Natural killer cell treated with Interleukin-12 subunit alpha and Interleukin-12 subunit beta and Interleukin-15 and Interleukin-18, amount 100 ng/mL, for 72 hours (primary cell): Measurements from ENCODE around the gene NEB. TPM values are rescaled to one million over a fixed set of nuclear protein-coding genes. Genes with fewer than 3 reads are reported as not detected.
"Not testable (repeated sequence)": the region's sequence is repeated elsewhere in the genome, so short reads cannot be mapped to it uniquely, and the experiment has no call there.

Experiments
- ATAC-seq, 2 donors: fragments of 150-1000 bp; cut with Tn5 transposase in 1 of 2; sonication (Bioruptor Pico), chemical (Tn5 transposase) in 1 of 2; 2 replicates each; pipeline ENCODE4 v1.10.0; 2021
- DNase-seq: peaks from one replicate; pipeline ENCODE4 v3.0.0; 2022; ENCODE audit warnings: low spot score
- H3K27ac Mint-ChIP-seq, 2 donors: 1 replicate in 1 of 2; 2 replicates in 1 of 2; pipeline ENCODE4 v1.8.0; 2022; ENCODE audit warnings: mixed read lengths in 2 of 2, mild to moderate bottlenecking in 1 of 2, moderate library complexity in 1 of 2
- H3K27me3 Mint-ChIP-seq, 2 donors: 1 replicate in 1 of 2; 2 replicates in 1 of 2; pipeline ENCODE4 v1.8.0; 2022; ENCODE audit warnings: mixed read lengths in 2 of 2
- H3K36me3 Mint-ChIP-seq: one replicate; pipeline ENCODE4 v1.8.0; 2022; ENCODE audit warnings: mixed read lengths
- H3K4me1 Mint-ChIP-seq, 2 donors: 1 replicate in 1 of 2; 2 replicates in 1 of 2; pipeline ENCODE4 v1.8.0; 2022; ENCODE audit warnings: low read depth in 2 of 2, mixed read lengths in 2 of 2, mild to moderate bottlenecking in 1 of 2
- H3K4me3 Mint-ChIP-seq: one replicate; pipeline ENCODE4 v1.8.0; 2022; ENCODE audit warnings: mixed read lengths
- H3K9me3 Mint-ChIP-seq: 2 replicates; pipeline ENCODE4 v1.8.0; 2022; ENCODE audit warnings: mixed read lengths
- total RNA-seq, 2 donors: library from RNA; stranded (reverse); gene quantifications; one replicate each; pipeline ENCODE4 v1.2.3, GENCODE V29; 2022

The NEB gene
- total RNA-seq, 2 donors from 2014 or later, result 0.31 to 2.3 TPM

DNA sequence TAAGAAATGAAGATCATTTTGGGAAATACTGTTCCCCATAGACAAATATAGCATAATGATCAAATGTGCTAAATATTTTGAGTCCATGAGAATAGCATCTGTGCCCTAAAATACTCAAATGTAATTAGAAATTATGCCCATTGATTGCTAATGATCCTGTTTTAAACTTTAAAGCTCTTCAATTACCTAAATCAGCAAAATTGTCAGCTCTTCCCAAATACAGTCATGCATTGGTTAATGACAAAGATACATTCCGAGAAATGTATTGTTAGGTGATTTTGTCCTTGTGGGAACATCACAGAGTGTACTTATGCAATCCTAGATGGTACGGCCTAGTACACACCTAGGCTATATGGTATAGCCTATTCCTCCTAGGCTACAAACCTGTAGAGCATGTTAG lies 89.7 kb downstream of the NEB start:
- DNase-seq (no peak), ATAC-seq (no peak)
- no peaks in the 10 kb centered on the region for H3K36me3 Mint-ChIP-seq
- no peak overlapping the region for H3K27ac Mint-ChIP-seq
- no peak overlapping the region for H3K4me3 Mint-ChIP-seq
- no peaks in the 10 kb centered on the region for H3K27me3 Mint-ChIP-seq
- peaks cover 2% of the 10 kb centered on the region for H3K9me3 Mint-ChIP-seq
- peaks cover 0 to 9% of the 10 kb centered on the region in 2 donors for H3K4me1 Mint-ChIP-seq

DNA sequence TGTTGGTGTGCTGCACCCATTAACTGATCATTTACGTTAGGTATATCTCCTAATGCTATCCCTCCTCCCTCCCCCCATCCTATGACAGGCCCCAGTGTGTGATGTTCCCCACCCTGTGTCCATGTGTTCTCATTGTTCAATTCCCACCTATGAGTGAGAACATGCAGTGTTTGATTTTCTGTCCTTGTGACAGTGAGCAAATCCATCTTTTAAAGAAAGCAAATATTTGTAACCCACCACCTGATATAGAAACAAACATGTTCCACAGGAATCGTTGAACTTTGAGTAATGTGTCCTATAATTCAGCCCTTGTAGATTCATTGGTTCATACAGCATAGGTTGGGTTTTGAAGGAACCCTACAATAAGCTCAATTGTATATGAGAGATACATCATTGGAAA lies 92.4 kb downstream of the NEB start:
- H3K4me3 Mint-ChIP-seq, DNase-seq, H3K36me3 Mint-ChIP-seq, H3K27me3 Mint-ChIP-seq, ATAC-seq, H3K27ac Mint-ChIP-seq, H3K9me3 Mint-ChIP-seq: not testable (repeated sequence)
- H3K4me1 Mint-ChIP-seq, result peaks cover 23 to 28% of the 10 kb centered on the region in 2 donors

GRCh38 chr2:151640087-151640486 lies 94.2 kb downstream of the NEB start:
- ATAC-seq, result no peak
- H3K9me3 Mint-ChIP-seq, result no peaks in the 10 kb centered on the region
- H3K4me3 Mint-ChIP-seq, result no peak overlapping the region
- H3K4me1 Mint-ChIP-seq, result peaks cover 24 to 33% of the 10 kb centered on the region in 2 donors
- H3K36me3 Mint-ChIP-seq, result no peaks in the 10 kb centered on the region
- H3K27ac Mint-ChIP-seq, result no peak overlapping the region
- H3K27me3 Mint-ChIP-seq, result no peaks in the 10 kb centered on the region
- DNase-seq, result no peak

- peak overlapping the region; percentile 85 to 96 for H3K27ac Mint-ChIP-seq
- DNase-seq, result no peak
- no peaks in the 10 kb centered on the region for H3K27me3 Mint-ChIP-seq
- H3K36me3 Mint-ChIP-seq, result no peaks in the 10 kb centered on the region
- no peaks in the 10 kb centered on the region for H3K9me3 Mint-ChIP-seq
- ATAC-seq, result no peak
- no peak overlapping the region for H3K4me3 Mint-ChIP-seq
- peaks cover 24 to 34% of the 10 kb centered on the region in 2 donors for H3K4me1 Mint-ChIP-seq
Observed at GRCh38 chr2:151638990-151639389, 95.3 kb downstream of the NEB start.

- H3K4me1 Mint-ChIP-seq, result peaks cover 24 to 36% of the 10 kb centered on the region in 2 donors
- H3K27me3 Mint-ChIP-seq, result no peaks in the 10 kb centered on the region
- no peaks in the 10 kb centered on the region for H3K9me3 Mint-ChIP-seq
- peak overlapping the region; percentile 85 to 96 for H3K27ac Mint-ChIP-seq
- ATAC-seq (peak; percentile 50 to 60), DNase-seq (no peak)
- H3K36me3 Mint-ChIP-seq, result no peaks in the 10 kb centered on the region
- H3K4me3 Mint-ChIP-seq, result peak overlapping the region; percentile 80
Observed at GRCh38 chr2:151638191-151638933, 95.9 kb downstream of the NEB start.

- peak overlapping the region; percentile 85 to 96 for H3K27ac Mint-ChIP-seq
- DNase-seq, result peak; percentile 77
- peak; percentile 91 to 93 for ATAC-seq
- no peaks in the 10 kb centered on the region for H3K9me3 Mint-ChIP-seq
- peak overlapping the region; percentile 80 for H3K4me3 Mint-ChIP-seq
- H3K4me1 Mint-ChIP-seq, result peaks cover 24 to 36% of the 10 kb centered on the region in 2 donors
- H3K27me3 Mint-ChIP-seq, result no peaks in the 10 kb centered on the region
- no peaks in the 10 kb centered on the region for H3K36me3 Mint-ChIP-seq
Observed at GRCh38 chr2:151637271-151637781, 97.0 kb downstream of the NEB start.

GRCh38 chr2:151634736-151635467 lies 99.4 kb downstream of the NEB start:
- Mint-ChIP-seq H3K27ac (no peak overlapping the region), H3K27me3 (no peaks in the 10 kb centered on the region), H3K9me3 (no peaks in the 10 kb centered on the region), H3K36me3 (no peaks in the 10 kb centered on the region), H3K4me1 (peaks cover 24 to 33% of the 10 kb centered on the region in 2 donors), H3K4me3 (no peak overlapping the region)
- DNase-seq, result no peak
- ATAC-seq, result no peak

- ATAC-seq (no peak), DNase-seq (no peak)
- Mint-ChIP-seq H3K9me3 (no peaks in the 10 kb centered on the region), H3K27me3 (no peaks in the 10 kb centered on the region), H3K36me3 (no peaks in the 10 kb centered on the region), H3K4me3 (no peak overlapping the region), H3K4me1 (peaks cover 13 to 22% of the 10 kb centered on the region in 2 donors), H3K27ac (no peak overlapping the region)
Observed at GRCh38 chr2:151632993-151633565, 101.2 kb downstream of the NEB start.

DNA sequence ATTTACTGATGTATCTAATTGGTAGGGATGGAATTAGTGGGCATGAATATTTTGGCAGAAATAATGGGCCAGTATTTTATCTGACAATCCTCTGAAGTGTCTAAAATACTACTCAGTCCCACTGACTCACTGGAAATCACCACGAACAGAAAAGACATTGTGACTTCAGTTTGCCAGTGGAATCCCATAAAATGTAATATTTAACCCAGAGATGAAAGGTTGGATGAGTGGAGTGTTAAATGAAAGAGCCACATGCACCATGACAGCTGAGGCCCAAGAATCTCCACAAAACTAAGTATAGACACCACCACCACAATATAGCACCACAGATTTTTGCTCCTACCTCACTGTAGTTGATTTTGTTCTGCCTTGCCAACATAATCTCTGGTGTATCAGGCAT lies 103.9 kb downstream of the NEB start:
- H3K27me3 Mint-ChIP-seq, result no peaks in the 10 kb centered on the region
- ATAC-seq, result no peak
- H3K36me3 Mint-ChIP-seq, result no peaks in the 10 kb centered on the region
- H3K9me3 Mint-ChIP-seq, result no peaks in the 10 kb centered on the region
- no peak overlapping the region for H3K4me3 Mint-ChIP-seq
- no peak for DNase-seq
- no peak overlapping the region for H3K27ac Mint-ChIP-seq
- peaks cover 0 to 6% of the 10 kb centered on the region in 2 donors for H3K4me1 Mint-ChIP-seq

DNA sequence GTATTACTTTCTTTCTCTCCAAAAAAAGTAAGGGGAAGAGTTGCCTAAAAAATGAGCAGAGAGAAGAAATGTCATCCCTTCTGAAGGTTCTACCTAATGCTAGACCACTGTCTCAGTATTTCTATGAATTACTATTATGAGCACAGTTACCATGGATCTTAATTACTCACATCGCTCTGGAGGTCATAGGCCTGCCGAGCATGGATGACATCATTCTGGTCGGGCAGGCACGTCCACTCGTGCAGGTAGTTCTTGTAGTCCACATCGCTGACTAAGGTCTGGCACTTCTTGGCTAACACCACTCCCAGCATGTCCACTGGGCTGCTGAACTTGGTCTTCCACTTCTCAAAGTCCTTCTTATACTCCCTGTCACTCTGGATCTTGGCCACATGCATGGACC lies 106.9 kb downstream of the NEB start:
- DNase-seq (no peak), ATAC-seq (no peak)
- Mint-ChIP-seq H3K4me1 (no peaks in the 10 kb centered on the region), H3K27me3 (no peaks in the 10 kb centered on the region), H3K9me3 (no peaks in the 10 kb centered on the region), H3K4me3 (no peak overlapping the region), H3K36me3 (no peaks in the 10 kb centered on the region), H3K27ac (no peak overlapping the region)

GRCh38 chr2:151624271-151624670 lies 110.0 kb downstream of the NEB start:
- DNase-seq, result no peak
- no peak overlapping the region for H3K27ac Mint-ChIP-seq
- H3K36me3 Mint-ChIP-seq, result no peaks in the 10 kb centered on the region
- no peaks in the 10 kb centered on the region for H3K9me3 Mint-ChIP-seq
- no peaks in the 10 kb centered on the region for H3K4me1 Mint-ChIP-seq
- H3K4me3 Mint-ChIP-seq, result no peak overlapping the region
- no peak for ATAC-seq
- H3K27me3 Mint-ChIP-seq, result no peaks in the 10 kb centered on the region

- no peak overlapping the region for H3K4me3 Mint-ChIP-seq
- H3K27ac Mint-ChIP-seq, result no peak overlapping the region
- ATAC-seq (no peak), DNase-seq (no peak)
- no peaks in the 10 kb centered on the region for H3K9me3 Mint-ChIP-seq
- H3K36me3 Mint-ChIP-seq, result no peaks in the 10 kb centered on the region
- H3K27me3 Mint-ChIP-seq, result no peaks in the 10 kb centered on the region
- H3K4me1 Mint-ChIP-seq, result no peaks in the 10 kb centered on the region
Observed at GRCh38 chr2:151623631-151624030, 110.6 kb downstream of the NEB start.

- Mint-ChIP-seq H3K4me1 (no peaks in the 10 kb centered on the region), H3K27me3 (no peaks in the 10 kb centered on the region), H3K27ac (no peak overlapping the region), H3K9me3 (no peaks in the 10 kb centered on the region), H3K4me3 (no peak overlapping the region), H3K36me3 (no peaks in the 10 kb centered on the region)
- DNase-seq (no peak), ATAC-seq (no peak)
Observed at GRCh38 chr2:151620761-151621160, 113.5 kb downstream of the NEB start.
